HFFc6 (cell line): ENCODE measurements around the gene POT1. TPM values are rescaled to one million over a fixed set of nuclear protein-coding genes. Genes with fewer than 3 reads are reported as not detected.

ENCODE experiments used
- DNase-seq: peaks from one replicate; pipeline ENCODE4 v3.0.0-alpha.2; 2018
- H3K27ac Mint-ChIP-seq: 2 replicates; pipeline ENCODE4 v1.8.0; 2020; ENCODE audit warnings: mild to moderate bottlenecking, mixed read lengths
- H3K27me3 Mint-ChIP-seq: 2 replicates; pipeline ENCODE4 v1.8.0; 2021; ENCODE audit warnings: mild to moderate bottlenecking, moderate library complexity, mixed read lengths; ENCODE audit not compliant: insufficient read depth
- H3K36me3 Mint-ChIP-seq: 2 replicates; pipeline ENCODE4 v1.8.0; 2021; ENCODE audit warnings: low read depth, mixed read lengths
- H3K4me1 Mint-ChIP-seq: 2 replicates; pipeline ENCODE4 v1.8.0; 2020; ENCODE audit warnings: low read depth, mixed read lengths
- H3K4me3 Mint-ChIP-seq: 2 replicates; pipeline ENCODE4 v1.8.0; 2020; ENCODE audit warnings: mild to moderate bottlenecking, moderate library complexity, mixed read lengths
- H3K9me3 Mint-ChIP-seq: 2 replicates; pipeline ENCODE4 v1.8.0; 2020; ENCODE audit warnings: mild to moderate bottlenecking, mixed read lengths
- total RNA-seq, 6 experiments: library from RNA; stranded (reverse); fragmentation: NEBNext Ultra II Directional; extraction: Animal tissue kit (Norgen Biotek cat#: 25700); gene quantifications; 2 replicates in 1 of 6; 3 replicates in 5 of 6; pipeline ENCODE4 v1.2.3, GENCODE V29; 2021
- TF ChIP-seq, protein P1 (sequence below): fragments of 200-600 bp; sonication (generic); IDR thresholded peaks from 2 replicates; pipeline ENCODE4 v1.5.0; 2021; ENCODE audit warnings: antibody characterized with exemption, mild to moderate bottlenecking

POT1 gene
- total RNA-seq, 6 experiments from 2014 or later, result 10.8 to 16.0 (median 13.4) TPM

DNA sequence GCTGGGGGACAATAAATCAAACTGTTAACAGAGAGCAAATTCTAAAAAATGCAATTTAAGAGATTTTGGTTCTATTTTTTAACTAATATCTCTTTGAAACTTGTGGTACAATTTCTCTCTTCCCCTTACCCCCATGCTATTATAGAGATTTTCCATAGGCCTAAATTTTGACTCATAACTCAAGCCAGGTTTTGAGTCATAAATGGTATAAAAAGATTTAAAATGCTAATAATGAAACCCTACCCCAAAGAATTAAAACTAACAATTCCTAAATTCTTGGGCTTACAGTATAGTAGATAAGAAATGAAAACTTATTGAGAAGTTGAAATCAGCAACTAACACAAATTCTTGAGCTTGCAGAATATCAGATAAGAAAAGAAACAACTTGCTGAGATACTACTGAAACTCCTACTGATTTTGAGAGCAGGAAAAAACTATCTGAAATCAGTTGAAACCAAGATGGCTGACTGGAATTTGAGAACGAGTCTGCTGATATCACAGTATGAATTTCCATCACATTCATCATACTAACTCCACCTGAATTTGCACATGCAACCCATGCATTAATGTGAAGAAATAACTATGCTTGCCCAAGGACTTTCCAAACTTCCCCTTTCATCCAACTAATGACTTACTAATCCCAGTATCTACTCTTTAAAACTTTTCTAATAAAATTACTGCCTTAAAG lies 36.3 kb downstream of the POT1 start:
- Mint-ChIP-seq H3K4me3 (no peak overlapping the region), H3K36me3 (peaks cover 27% of the 10 kb centered on the region), H3K4me1 (no peaks in the 10 kb centered on the region), H3K27me3 (no peaks in the 10 kb centered on the region), H3K9me3 (no peaks in the 10 kb centered on the region), H3K27ac (no peak overlapping the region)
- TF ChIP-seq, protein P1, sequence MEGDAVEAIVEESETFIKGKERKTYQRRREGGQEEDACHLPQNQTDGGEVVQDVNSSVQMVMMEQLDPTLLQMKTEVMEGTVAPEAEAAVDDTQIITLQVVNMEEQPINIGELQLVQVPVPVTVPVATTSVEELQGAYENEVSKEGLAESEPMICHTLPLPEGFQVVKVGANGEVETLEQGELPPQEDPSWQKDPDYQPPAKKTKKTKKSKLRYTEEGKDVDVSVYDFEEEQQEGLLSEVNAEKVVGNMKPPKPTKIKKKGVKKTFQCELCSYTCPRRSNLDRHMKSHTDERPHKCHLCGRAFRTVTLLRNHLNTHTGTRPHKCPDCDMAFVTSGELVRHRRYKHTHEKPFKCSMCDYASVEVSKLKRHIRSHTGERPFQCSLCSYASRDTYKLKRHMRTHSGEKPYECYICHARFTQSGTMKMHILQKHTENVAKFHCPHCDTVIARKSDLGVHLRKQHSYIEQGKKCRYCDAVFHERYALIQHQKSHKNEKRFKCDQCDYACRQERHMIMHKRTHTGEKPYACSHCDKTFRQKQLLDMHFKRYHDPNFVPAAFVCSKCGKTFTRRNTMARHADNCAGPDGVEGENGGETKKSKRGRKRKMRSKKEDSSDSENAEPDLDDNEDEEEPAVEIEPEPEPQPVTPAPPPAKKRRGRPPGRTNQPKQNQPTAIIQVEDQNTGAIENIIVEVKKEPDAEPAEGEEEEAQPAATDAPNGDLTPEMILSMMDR, result no peak
- DNase-seq, result no peak

DNA sequence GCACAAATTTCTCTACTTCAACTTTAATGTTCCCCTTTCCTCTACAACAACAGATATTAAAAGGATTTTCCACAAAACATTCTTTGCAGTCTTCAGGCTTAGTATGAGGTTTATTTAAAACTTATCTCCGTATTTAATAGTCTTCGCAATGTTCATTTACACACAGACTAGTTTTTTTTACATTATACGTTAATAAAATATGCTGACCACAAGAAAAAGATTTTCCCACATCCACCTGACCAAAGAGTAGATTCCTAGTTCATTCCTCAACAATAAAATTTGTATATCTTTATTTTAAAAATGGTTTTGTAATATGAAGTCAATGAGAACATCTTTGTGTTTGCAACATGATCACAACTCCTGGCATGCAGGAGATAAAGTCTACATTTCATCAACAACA lies 42.4 kb downstream of the POT1 start:
- Mint-ChIP-seq H3K27ac (no peak overlapping the region), H3K27me3 (no peaks in the 10 kb centered on the region), H3K4me3 (no peak overlapping the region), H3K9me3 (no peaks in the 10 kb centered on the region), H3K36me3 (peaks cover 27% of the 10 kb centered on the region), H3K4me1 (no peaks in the 10 kb centered on the region)
- TF ChIP-seq, protein P1, result no peak
- DNase-seq, result no peak

DNA sequence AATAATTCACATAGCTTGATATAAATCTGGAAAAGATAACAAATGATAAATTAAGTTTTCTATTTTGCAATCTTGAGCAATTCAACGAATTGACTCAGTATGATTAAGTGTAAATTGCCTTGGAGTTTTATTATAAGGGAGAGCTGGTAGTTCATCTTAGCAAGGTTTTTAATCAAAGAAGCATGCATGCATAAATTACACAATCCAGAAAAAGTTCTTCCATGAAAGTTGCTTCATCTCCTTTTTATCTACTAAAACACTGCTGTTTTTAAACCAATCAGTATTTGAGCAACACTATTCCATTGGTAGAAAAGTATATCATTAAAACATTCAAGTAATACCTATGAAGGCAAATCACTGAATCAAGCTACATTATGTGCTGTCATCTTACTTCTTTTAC lies 47.6 kb downstream of the POT1 start:
- TF ChIP-seq, protein P1, result no peak
- no peak overlapping the region for H3K4me3 Mint-ChIP-seq
- H3K27ac Mint-ChIP-seq, result no peak overlapping the region
- no peaks in the 10 kb centered on the region for H3K27me3 Mint-ChIP-seq
- H3K4me1 Mint-ChIP-seq, result no peaks in the 10 kb centered on the region
- H3K9me3 Mint-ChIP-seq, result no peaks in the 10 kb centered on the region
- DNase-seq, result no peak
- no peaks in the 10 kb centered on the region for H3K36me3 Mint-ChIP-seq

DNA sequence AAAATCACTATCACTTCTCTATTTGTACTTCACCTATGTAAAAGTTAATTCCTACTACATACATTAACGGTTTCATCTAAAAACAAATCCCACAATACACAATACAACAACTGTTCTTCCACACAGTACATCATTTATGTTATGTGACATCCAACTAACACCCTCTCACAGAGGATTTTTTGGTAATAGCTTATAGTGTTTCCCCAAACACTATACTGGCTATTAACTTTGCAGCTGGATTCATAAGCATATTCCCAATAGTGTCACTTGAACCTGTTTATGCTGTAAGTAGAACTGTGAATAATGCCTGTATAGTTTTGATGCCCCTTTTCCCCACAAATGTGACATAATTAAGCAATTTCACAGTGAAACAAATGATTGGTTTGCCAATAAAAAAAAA lies 49.9 kb downstream of the POT1 start:
- no peak for DNase-seq
- Mint-ChIP-seq H3K4me3 (no peak overlapping the region), H3K27me3 (no peaks in the 10 kb centered on the region), H3K36me3 (no peaks in the 10 kb centered on the region), H3K9me3 (no peaks in the 10 kb centered on the region), H3K27ac (no peak overlapping the region), H3K4me1 (no peaks in the 10 kb centered on the region)
- TF ChIP-seq, protein P1, result no peak

DNA sequence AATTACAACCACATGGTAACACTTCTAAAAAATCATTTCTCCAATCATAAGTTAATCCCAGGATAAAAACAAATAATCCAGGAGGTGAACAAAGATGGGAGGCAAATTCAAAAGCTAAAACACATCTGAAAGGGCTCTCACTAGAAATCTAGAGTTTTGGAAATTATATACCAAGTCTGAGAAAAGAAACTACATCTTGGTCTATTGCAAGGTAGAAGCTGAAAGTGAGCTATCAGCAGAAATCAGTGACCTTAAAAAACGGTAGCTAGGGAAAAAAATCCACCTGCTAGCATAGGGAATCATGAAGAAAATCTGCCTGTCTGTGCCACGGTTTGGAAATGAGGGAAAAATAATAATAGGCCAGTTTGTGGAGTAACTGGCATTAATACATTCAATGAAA lies 50.5 kb downstream of the POT1 start:
- Mint-ChIP-seq H3K9me3 (no peaks in the 10 kb centered on the region), H3K27me3 (no peaks in the 10 kb centered on the region), H3K27ac (no peak overlapping the region), H3K36me3 (no peaks in the 10 kb centered on the region), H3K4me1 (no peaks in the 10 kb centered on the region), H3K4me3 (no peak overlapping the region)
- DNase-seq, result no peak
- TF ChIP-seq, protein P1, result no peak
